Measurements from ENCODE around the gene KCNMB4.
"Not testable (repeated sequence)": the region's sequence is repeated elsewhere in the genome, so short reads cannot be mapped to it uniquely, and the experiment has no call there.

The KCNMB4 gene

GRCh38 chr12:70392631-70393030 lies 26.5 kb downstream of the KCNMB4 start:
- not testable (repeated sequence) for H3K36me3 ChIP-seq (ENCODE audit: insufficient read depth, low read length); H3K27me3 ChIP-seq (ENCODE audit: insufficient read depth, low read length); H3K4me1 ChIP-seq (ENCODE audit: insufficient read depth, low read length)

GRCh38 chr12:70393787-70394499 lies 27.9 kb downstream of the KCNMB4 start:
- no peak overlapping the region for H3K4me3 ChIP-seq (ENCODE audit: low read length)
- no peak overlapping the region for H2AFZ ChIP-seq (ENCODE audit: low read depth, low read length)
- no peaks in the 10 kb centered on the region for H3K27me3 ChIP-seq (ENCODE audit: insufficient read depth, low read length)
- no peaks in the 10 kb centered on the region for H3K4me1 ChIP-seq (ENCODE audit: insufficient read depth, low read length)
- H3K36me3 ChIP-seq (ENCODE audit: insufficient read depth, low read length) = peaks cover 2% of the 10 kb centered on the region
- H3K9me3 ChIP-seq (ENCODE audit: low read length) = peaks cover 4% of the 10 kb centered on the region

More at GRCh38 chr12:70392631-70393030, 26.5 kb downstream of the KCNMB4 start:
- not testable (repeated sequence) for H3K9me3 ChIP-seq (ENCODE audit: low read length); H3K4me3 ChIP-seq (ENCODE audit: low read length); H2AFZ ChIP-seq (ENCODE audit: low read depth, low read length)

- no peaks in the 10 kb centered on the region for H3K4me1 ChIP-seq (ENCODE audit: insufficient read depth, low read length)
- H2AFZ ChIP-seq (ENCODE audit: low read depth, low read length) = no peak overlapping the region
- no peak overlapping the region for H3K4me3 ChIP-seq (ENCODE audit: low read length)
- no peaks in the 10 kb centered on the region for H3K27me3 ChIP-seq (ENCODE audit: insufficient read depth, low read length)
- H3K9me3 ChIP-seq (ENCODE audit: low read length) = peaks cover 2% of the 10 kb centered on the region
- peaks cover 26% of the 10 kb centered on the region for H3K36me3 ChIP-seq (ENCODE audit: insufficient read depth, low read length)
Measured at GRCh38 chr12:70398002-70398401, 31.9 kb downstream of the KCNMB4 start.

GRCh38 chr12:70398862-70399261 lies 32.8 kb downstream of the KCNMB4 start:
- H3K36me3 ChIP-seq (ENCODE audit: insufficient read depth, low read length) = peaks cover 30% of the 10 kb centered on the region
- no peak overlapping the region for H2AFZ ChIP-seq (ENCODE audit: low read depth, low read length)

GRCh38 chr12:70399311-70399710 lies 33.2 kb downstream of the KCNMB4 start:
- Histone ChIP-seq H3K4me3 (ENCODE audit: low read length) (no peak overlapping the region), H3K9me3 (ENCODE audit: low read length) (peaks cover 2% of the 10 kb centered on the region), H2AFZ (ENCODE audit: low read depth, low read length) (no peak overlapping the region), H3K27me3 (ENCODE audit: insufficient read depth, low read length) (no peaks in the 10 kb centered on the region), H3K36me3 (ENCODE audit: insufficient read depth, low read length) (peaks cover 30% of the 10 kb centered on the region), H3K4me1 (ENCODE audit: insufficient read depth, low read length) (no peaks in the 10 kb centered on the region)

More at GRCh38 chr12:70398862-70399261, 32.8 kb downstream of the KCNMB4 start:
- no peak overlapping the region for H3K4me3 ChIP-seq (ENCODE audit: low read length)
- H3K4me1 ChIP-seq (ENCODE audit: insufficient read depth, low read length) = no peaks in the 10 kb centered on the region
- H3K9me3 ChIP-seq (ENCODE audit: low read length) = peaks cover 2% of the 10 kb centered on the region
- no peaks in the 10 kb centered on the region for H3K27me3 ChIP-seq (ENCODE audit: insufficient read depth, low read length)

GRCh38 chr12:70400124-70400523 lies 34.0 kb downstream of the KCNMB4 start:
- Histone ChIP-seq H3K4me1 (ENCODE audit: insufficient read depth, low read length) (no peaks in the 10 kb centered on the region), H3K9me3 (ENCODE audit: low read length) (peaks cover 2% of the 10 kb centered on the region), H2AFZ (ENCODE audit: low read depth, low read length) (no peak overlapping the region), H3K36me3 (ENCODE audit: insufficient read depth, low read length) (peaks cover 30% of the 10 kb centered on the region), H3K27me3 (ENCODE audit: insufficient read depth, low read length) (no peaks in the 10 kb centered on the region), H3K4me3 (ENCODE audit: low read length) (no peak overlapping the region)

- Histone ChIP-seq H3K4me3 (ENCODE audit: low read length) (no peak overlapping the region), H2AFZ (ENCODE audit: low read depth, low read length) (no peak overlapping the region), H3K36me3 (ENCODE audit: insufficient read depth, low read length) (peaks cover 32% of the 10 kb centered on the region), H3K27me3 (ENCODE audit: insufficient read depth, low read length) (no peaks in the 10 kb centered on the region), H3K9me3 (ENCODE audit: low read length) (peaks cover 2% of the 10 kb centered on the region), H3K4me1 (ENCODE audit: insufficient read depth, low read length) (no peaks in the 10 kb centered on the region)
Measured at GRCh38 chr12:70402597-70402996, 36.5 kb downstream of the KCNMB4 start.

GRCh38 chr12:70403826-70404225 lies 37.7 kb downstream of the KCNMB4 start:
- H3K27me3 ChIP-seq (ENCODE audit: insufficient read depth, low read length) = no peaks in the 10 kb centered on the region
- H3K36me3 ChIP-seq (ENCODE audit: insufficient read depth, low read length) = peaks cover 32% of the 10 kb centered on the region
- no peaks in the 10 kb centered on the region for H3K4me1 ChIP-seq (ENCODE audit: insufficient read depth, low read length)
- peaks cover 2% of the 10 kb centered on the region for H3K9me3 ChIP-seq (ENCODE audit: low read length)
- no peak overlapping the region for H2AFZ ChIP-seq (ENCODE audit: low read depth, low read length)
- H3K4me3 ChIP-seq (ENCODE audit: low read length) = no peak overlapping the region

- Histone ChIP-seq H3K9me3 (ENCODE audit: low read length) (peaks cover 2% of the 10 kb centered on the region), H3K36me3 (ENCODE audit: insufficient read depth, low read length) (peaks cover 14% of the 10 kb centered on the region), H3K4me1 (ENCODE audit: insufficient read depth, low read length) (no peaks in the 10 kb centered on the region), H3K27me3 (ENCODE audit: insufficient read depth, low read length) (no peaks in the 10 kb centered on the region), H2AFZ (ENCODE audit: low read depth, low read length) (no peak overlapping the region), H3K4me3 (ENCODE audit: low read length) (no peak overlapping the region)
Measured at GRCh38 chr12:70408004-70408790, 42.1 kb downstream of the KCNMB4 start.

- H3K4me3 ChIP-seq (ENCODE audit: low read length) = no peak overlapping the region
- H2AFZ ChIP-seq (ENCODE audit: low read depth, low read length) = no peak overlapping the region
- H3K4me1 ChIP-seq (ENCODE audit: insufficient read depth, low read length) = no peaks in the 10 kb centered on the region
- H3K36me3 ChIP-seq (ENCODE audit: insufficient read depth, low read length) = peaks cover 7% of the 10 kb centered on the region
- no peaks in the 10 kb centered on the region for H3K27me3 ChIP-seq (ENCODE audit: insufficient read depth, low read length)
- no peaks in the 10 kb centered on the region for H3K9me3 ChIP-seq (ENCODE audit: low read length)
Measured at GRCh38 chr12:70415987-70416386, 49.9 kb downstream of the KCNMB4 start.

- Histone ChIP-seq H3K36me3 (ENCODE audit: insufficient read depth, low read length) (peaks cover 7% of the 10 kb centered on the region), H3K4me1 (ENCODE audit: insufficient read depth, low read length) (no peaks in the 10 kb centered on the region), H3K9me3 (ENCODE audit: low read length) (no peaks in the 10 kb centered on the region), H2AFZ (ENCODE audit: low read depth, low read length) (no peak overlapping the region), H3K27me3 (ENCODE audit: insufficient read depth, low read length) (no peaks in the 10 kb centered on the region), H3K4me3 (ENCODE audit: low read length) (no peak overlapping the region)
Measured at GRCh38 chr12:70417121-70417520, 51.0 kb downstream of the KCNMB4 start.

- Histone ChIP-seq H3K9me3 (ENCODE audit: low read length) (no peaks in the 10 kb centered on the region), H3K4me1 (ENCODE audit: insufficient read depth, low read length) (no peaks in the 10 kb centered on the region), H2AFZ (ENCODE audit: low read depth, low read length) (no peak overlapping the region), H3K4me3 (ENCODE audit: low read length) (no peak overlapping the region), H3K36me3 (ENCODE audit: insufficient read depth, low read length) (peaks cover 7% of the 10 kb centered on the region), H3K27me3 (ENCODE audit: insufficient read depth, low read length) (no peaks in the 10 kb centered on the region)
Measured at GRCh38 chr12:70418101-70418500, 52.0 kb downstream of the KCNMB4 start.

GRCh38 chr12:70422631-70423030 lies 56.5 kb downstream of the KCNMB4 start:
- no peaks in the 10 kb centered on the region for H3K9me3 ChIP-seq (ENCODE audit: low read length)
- H3K4me3 ChIP-seq (ENCODE audit: low read length) = no peak overlapping the region
- no peaks in the 10 kb centered on the region for H3K27me3 ChIP-seq (ENCODE audit: insufficient read depth, low read length)
- no peaks in the 10 kb centered on the region for H3K4me1 ChIP-seq (ENCODE audit: insufficient read depth, low read length)
- H3K36me3 ChIP-seq (ENCODE audit: insufficient read depth, low read length) = no peaks in the 10 kb centered on the region
- H2AFZ ChIP-seq (ENCODE audit: low read depth, low read length) = no peak overlapping the region
